Neural cell (in vitro differentiated cells): ENCODE results near the gene PRKCZ. TPM values are rescaled to one million over a fixed set of nuclear protein-coding genes. Genes with fewer than 3 reads are reported as not detected.

Source experiments
- H2AFZ ChIP-seq: fragments of 200-600, 300-800 bp; sonication (generic), shearing (Covaris generic); 2 replicates; pipeline ENCODE4 v1.6.0; 2014; ENCODE audit warnings: low read depth, mild to moderate bottlenecking, antibody characterized with exemption, low read length, moderate library complexity
- H3F3A ChIP-seq: fragments of 200-600 bp; shearing (Covaris generic); 2 replicates; pipeline ENCODE4 v1.6.1; 2016; ENCODE audit warnings: mild to moderate bottlenecking, moderate library complexity, mixed read lengths, antibody characterized with exemption, low read length; ENCODE audit not compliant: insufficient read depth, poor library complexity, severe bottlenecking
- H3K27ac ChIP-seq: fragments of 200-600, 300-800 bp; sonication (generic), shearing (Covaris generic); 2 replicates; pipeline ENCODE4 v1.5.1; 2014; ENCODE audit warnings: mild to moderate bottlenecking, low read length, moderate library complexity
- H3K27me3 ChIP-seq: fragments of 300-800, 200-600 bp; sonication (generic), shearing (Covaris generic); 2 replicates; pipeline ENCODE4 v1.6.0; 2014; ENCODE audit warnings: mild to moderate bottlenecking, low read depth, low read length, moderate library complexity; ENCODE audit not compliant: insufficient read depth
- H3K36me3 ChIP-seq: fragments of 300-800, 200-600 bp; sonication (generic), shearing (Covaris generic); 2 replicates; pipeline ENCODE4 v1.5.1; 2014; ENCODE audit warnings: mild to moderate bottlenecking, antibody characterized with exemption, low read length, moderate library complexity; ENCODE audit not compliant: insufficient read depth
- H3K4me2 ChIP-seq: fragments of 300-800, 200-600 bp; sonication (generic), shearing (Covaris generic); 2 replicates; pipeline ENCODE4 v1.6.0; 2014; ENCODE audit warnings: mild to moderate bottlenecking, low read length
- H3K4me3 ChIP-seq: fragments of 300-800, 200-600 bp; sonication (generic), shearing (Covaris generic); 2 replicates; pipeline ENCODE4 v1.5.1; 2014; ENCODE audit warnings: mild to moderate bottlenecking, low read length, moderate library complexity
- H3K79me2 ChIP-seq: fragments of 200-600 bp; shearing (Covaris generic); replicated peaks from 2 replicates; pipeline ENCODE4 v1.6.0; 2014; ENCODE audit warnings: mild to moderate bottlenecking, low read length, moderate library complexity; ENCODE audit not compliant: insufficient read depth
- H3K9ac ChIP-seq: fragments of 300-800, 200-600 bp; sonication (generic), shearing (Covaris generic); 2 replicates; pipeline ENCODE4 v1.6.1; 2016; ENCODE audit warnings: mild to moderate bottlenecking, low read length, mixed read lengths
- H3K9me2 ChIP-seq: fragments of 200-600 bp; shearing (Covaris generic); 2 replicates; pipeline ENCODE4 v1.6.1; 2016; ENCODE audit warnings: mild to moderate bottlenecking, low read length, mixed read lengths; ENCODE audit not compliant: insufficient read depth
- H3K9me3 ChIP-seq: fragments of 200-600, 300-800 bp; sonication (generic), shearing (Covaris generic); 2 replicates; pipeline ENCODE4 v1.6.1; 2016; ENCODE audit warnings: mild to moderate bottlenecking, mixed run types, low read length, moderate library complexity, mixed read lengths
- H4K20me1 ChIP-seq: fragments of 200-600 bp; shearing (Covaris generic); 2 replicates; pipeline ENCODE4 v1.6.1; 2016; ENCODE audit warnings: mild to moderate bottlenecking, mixed run types; ENCODE audit not compliant: insufficient read depth
- CTCF ChIP-seq: fragments of 450-650 bp; IDR thresholded peaks from 2 replicates; pipeline ENCODE4 v1.5.1; 2014; ENCODE audit warnings: antibody characterized with exemption, mild to moderate bottlenecking, moderate library complexity; ENCODE audit not compliant: poor library complexity, severe bottlenecking
- EP300 ChIP-seq: fragments of 450-650 bp; conservative IDR thresholded peaks from 2 replicates; pipeline ENCODE4 v1.6.1; 2014; ENCODE audit warnings: antibody characterized with exemption, mild to moderate bottlenecking, moderate library complexity; ENCODE audit not compliant: poor library complexity, severe bottlenecking
- EZH2 ChIP-seq: fragments of 200-600, 300-800 bp; shearing (Covaris generic), sonication (generic); IDR thresholded peaks from 2 replicates; pipeline ENCODE4 v1.6.1; 2014; ENCODE audit warnings: antibody characterized with exemption, low read length, borderline replicate concordance, mild to moderate bottlenecking; ENCODE audit not compliant: insufficient read depth, poor library complexity, severe bottlenecking
- MXI1 ChIP-seq: fragments of 450-650 bp; conservative IDR thresholded peaks from 2 replicates; pipeline ENCODE4 v1.6.1; 2014; ENCODE audit warnings: antibody characterized with exemption, mild to moderate bottlenecking; ENCODE audit not compliant: poor library complexity, severe bottlenecking
- POLR2AphosphoS5 ChIP-seq: IDR thresholded peaks from 2 replicates; pipeline ENCODE4 v1.6.1; 2012
- RAD21 ChIP-seq: fragments of 450-650 bp; conservative IDR thresholded peaks from 2 replicates; pipeline ENCODE4 v1.6.1; 2014; ENCODE audit warnings: antibody characterized with exemption, mild to moderate bottlenecking, moderate library complexity
- REST ChIP-seq: IDR thresholded peaks from 2 replicates; pipeline ENCODE4 v1.6.1; 2012; ENCODE audit warnings: borderline replicate concordance
- SMC3 ChIP-seq: fragments of 450-650 bp; conservative IDR thresholded peaks from 2 replicates; pipeline ENCODE4 v1.6.1; 2014; ENCODE audit warnings: antibody characterized with exemption, mild to moderate bottlenecking, moderate library complexity; ENCODE audit not compliant: poor library complexity
- TAF1 ChIP-seq: IDR thresholded peaks from 2 replicates; pipeline ENCODE4 v1.6.1; 2012; ENCODE audit warnings: low read depth
- polyA plus RNA-seq: library from polyadenylated mRNA; depleted of rRNA; stranded (reverse); fragments of >200 nt; gene quantifications from 2 replicates; pipeline ENCODE4 v1.2.3, GENCODE V29; 2014

Gene PRKCZ
- polyA plus RNA-seq, 1 donor from 2014 or later, result 54.9 TPM

GRCh38 chr1:2003541-2004131 lies 46.6 kb upstream of the PRKCZ start, which contains the start of gene CFAP74:
TSS of gene CFAP74 (minus strand) at chr1:2003786. CDS start at chr1:1990956, 12,830 bp downstream.
- Histone ChIP-seq H2AFZ (peak within 1 kb of the TSS; percentile 27), H3K27ac (no peak within 1 kb of the TSS), H3K9me2 (no peaks in the 10 kb centered on the region), H3K36me3 (no peaks in the 10 kb centered on the region), H3K79me2 (no peaks in the 10 kb centered on the region), H3F3A (no peaks in the 10 kb centered on the region), H3K4me2 (no peak within 1 kb of the TSS), H4K20me1 (no peaks in the 10 kb centered on the region), H3K4me3 (peak within 1 kb of the TSS; percentile 61), H3K9ac (peak within 1 kb of the TSS; percentile 49), H3K9me3 (no peaks in the 10 kb centered on the region), H3K27me3 (no peaks in the 10 kb centered on the region)
- peak; percentile 27 for TF ChIP-seq SMC3
- TF ChIP-seq POLR2AphosphoS5, result no peak
- no peak for TF ChIP-seq CTCF
- TF ChIP-seq EZH2, result no peak
- peak; percentile 54 for TF ChIP-seq MXI1
- peak; percentile 19 for TF ChIP-seq RAD21

- no peaks in the 10 kb centered on the region for H3K9me3 ChIP-seq
- no peaks in the 10 kb centered on the region for H3K36me3 ChIP-seq
- H3K9ac ChIP-seq, result no peak overlapping the region
- no peak overlapping the region for H3K4me2 ChIP-seq
- no peaks in the 10 kb centered on the region for H3K79me2 ChIP-seq
- no peaks in the 10 kb centered on the region for H3F3A ChIP-seq
- H3K9me2 ChIP-seq, result no peaks in the 10 kb centered on the region
- TF ChIP-seq POLR2AphosphoS5, result no peak
- TF ChIP-seq EP300, result no peak
- no peak for TF ChIP-seq REST
- TF ChIP-seq TAF1, result no peak
- TF ChIP-seq MXI1, result no peak
- no peak for TF ChIP-seq CTCF
- no peak for TF ChIP-seq SMC3
- no peak overlapping the region for H2AFZ ChIP-seq
- no peak overlapping the region for H3K27ac ChIP-seq
- no peaks in the 10 kb centered on the region for H4K20me1 ChIP-seq
- H3K4me3 ChIP-seq, result no peak overlapping the region
- H3K27me3 ChIP-seq, result no peaks in the 10 kb centered on the region
Measured at GRCh38 chr1:2004856-2005255, 45.4 kb upstream of the PRKCZ start.
